Myocyte (in vitro differentiated cells): ENCODE results near the gene ANKRD16. TPM values are rescaled to one million over a fixed set of nuclear protein-coding genes. Genes with fewer than 3 reads are reported as not detected.
"Not testable (repeated sequence)": the region's sequence is repeated elsewhere in the genome, so short reads cannot be mapped to it uniquely, and the experiment has no call there.

ENCODE experiments used
- DNase-seq: peaks from one replicate; pipeline ENCODE4 v3.0.0-alpha.2; 2012; ENCODE audit warnings: low read depth
- polyA plus RNA-seq: library from polyadenylated mRNA; unstranded; fragments of >200 nt; gene quantifications from one replicate; pipeline ENCODE4 v1.2.1, GENCODE V29; 2012; ENCODE audit warnings: missing spikeins
- total RNA-seq: library from RNA; depleted of rRNA; stranded (reverse); fragments of >200 nt; gene quantifications from 2 replicates; pipeline ENCODE4 v1.2.3, GENCODE V29; 2014

ANKRD16 gene
- 10.2 and 12.1 TPM in 2 replicates for total RNA-seq
- polyA plus RNA-seq, result 6.3 TPM

DNA sequence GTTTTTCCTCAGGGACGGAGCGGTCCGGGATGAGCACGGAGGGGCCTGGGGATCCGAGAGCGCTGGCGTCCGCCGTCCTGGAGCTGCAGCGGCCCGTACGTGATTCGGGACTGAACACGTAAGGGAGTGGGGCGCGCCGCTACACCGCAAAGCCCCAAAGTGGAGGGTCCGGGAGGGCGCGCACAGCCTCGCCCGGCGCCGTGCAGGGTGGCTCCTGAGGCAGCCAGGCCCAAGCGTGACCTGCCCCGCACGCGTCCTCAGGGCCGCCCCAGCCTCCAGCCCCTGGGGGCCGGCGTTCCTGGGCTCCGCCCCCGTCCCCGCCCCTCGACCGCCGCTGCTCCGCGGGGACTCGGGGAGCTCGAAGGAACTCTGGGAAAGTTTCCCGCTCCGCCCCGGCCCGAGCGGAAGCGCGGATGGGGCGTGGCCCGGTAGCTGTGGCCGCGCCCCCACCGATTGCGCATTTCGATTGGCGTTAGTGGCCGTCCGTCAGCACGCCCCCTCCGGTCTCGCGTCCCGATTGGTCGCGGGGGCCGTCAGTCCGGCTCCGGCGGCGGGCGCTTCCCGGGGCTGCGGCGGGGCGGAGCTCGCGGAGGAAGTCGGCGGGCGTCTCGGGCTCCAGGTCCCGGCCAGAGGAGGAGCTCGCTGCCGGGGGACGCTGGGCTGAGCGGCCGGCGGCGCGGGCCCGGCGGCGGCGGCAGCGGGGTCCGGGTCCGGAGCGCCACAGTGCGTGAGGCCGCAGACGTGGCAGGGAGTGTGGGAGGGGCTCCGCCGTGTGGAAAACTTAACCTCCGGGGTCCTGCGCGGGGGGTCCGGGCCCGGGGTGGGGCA is at the start of gene ANKRD16, which contains the start of gene FBH1:
Gene ANKRD16 (minus strand): TSS at position 270 of the 828 bp plus-strand sequence. CDS start 539 bp downstream, outside the sequence.
Gene FBH1 (plus strand): TSS at position 620 of the 828 bp plus-strand sequence. CDS start 103 bp downstream, at position 723.
- DNase-seq, result peak; percentile 99

DNA sequence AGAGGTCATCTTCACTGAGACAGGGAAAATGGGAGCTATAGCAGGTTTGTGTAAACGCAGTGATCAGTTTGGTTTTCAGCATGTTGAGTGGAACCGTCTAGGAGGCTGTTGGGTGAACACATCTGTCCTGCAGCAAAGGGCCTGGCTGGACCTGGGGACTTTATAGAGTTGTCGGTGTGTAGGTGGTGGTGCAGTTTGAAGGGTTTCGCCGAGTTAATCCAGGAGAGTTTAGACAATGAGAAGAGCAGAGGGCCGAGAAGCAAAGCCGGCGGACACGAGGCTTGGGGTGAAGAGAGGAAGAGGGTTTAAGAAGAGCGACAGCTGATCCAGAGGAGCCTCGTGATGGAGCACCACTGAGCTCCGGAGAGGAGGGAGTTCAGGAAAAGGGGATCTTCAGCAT is 48.6 kb upstream of the ANKRD16 start:
- DNase-seq, result no peak

DNA sequence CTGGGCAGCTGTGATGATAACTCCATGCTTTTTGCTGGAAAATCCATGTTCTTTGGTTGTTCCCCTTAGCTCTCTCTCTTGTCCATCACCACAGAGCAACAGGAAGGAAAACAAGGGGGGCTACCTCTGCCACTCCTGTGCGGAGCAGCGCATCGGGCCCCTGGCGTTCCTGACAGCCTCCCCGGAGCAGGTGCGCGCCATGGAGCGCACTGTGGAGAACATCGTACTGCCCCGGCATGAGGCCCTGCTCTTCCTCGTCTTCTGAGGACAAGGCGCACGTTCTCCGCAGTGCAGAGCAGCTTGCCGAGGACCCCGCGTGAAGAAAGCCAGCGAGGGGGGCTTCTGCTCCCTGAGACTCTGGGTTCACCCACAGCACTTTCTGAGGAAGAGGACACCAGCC is 47.3 kb upstream of the ANKRD16 start:
- no peak for DNase-seq

DNA sequence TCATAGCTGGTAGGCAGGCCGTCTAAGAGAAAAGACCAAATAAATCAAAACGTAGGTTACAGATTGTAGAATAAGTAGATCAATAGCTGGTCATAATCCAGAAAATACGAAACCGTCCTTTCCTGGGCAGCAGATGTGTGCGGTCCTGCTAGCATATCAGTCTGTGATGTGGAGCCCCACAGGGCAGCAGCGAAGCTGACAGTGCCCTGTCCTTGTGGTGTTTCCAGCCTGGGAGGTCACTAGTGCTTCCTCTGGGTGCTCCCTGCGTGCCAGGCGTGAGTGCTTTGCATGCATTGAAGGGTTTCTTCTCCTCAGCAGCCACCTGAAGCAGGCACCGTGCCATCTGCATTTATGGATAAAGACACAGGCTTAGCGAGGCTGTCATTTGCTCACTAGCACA is 45.9 kb upstream of the ANKRD16 start:
- DNase-seq, result no peak

DNA sequence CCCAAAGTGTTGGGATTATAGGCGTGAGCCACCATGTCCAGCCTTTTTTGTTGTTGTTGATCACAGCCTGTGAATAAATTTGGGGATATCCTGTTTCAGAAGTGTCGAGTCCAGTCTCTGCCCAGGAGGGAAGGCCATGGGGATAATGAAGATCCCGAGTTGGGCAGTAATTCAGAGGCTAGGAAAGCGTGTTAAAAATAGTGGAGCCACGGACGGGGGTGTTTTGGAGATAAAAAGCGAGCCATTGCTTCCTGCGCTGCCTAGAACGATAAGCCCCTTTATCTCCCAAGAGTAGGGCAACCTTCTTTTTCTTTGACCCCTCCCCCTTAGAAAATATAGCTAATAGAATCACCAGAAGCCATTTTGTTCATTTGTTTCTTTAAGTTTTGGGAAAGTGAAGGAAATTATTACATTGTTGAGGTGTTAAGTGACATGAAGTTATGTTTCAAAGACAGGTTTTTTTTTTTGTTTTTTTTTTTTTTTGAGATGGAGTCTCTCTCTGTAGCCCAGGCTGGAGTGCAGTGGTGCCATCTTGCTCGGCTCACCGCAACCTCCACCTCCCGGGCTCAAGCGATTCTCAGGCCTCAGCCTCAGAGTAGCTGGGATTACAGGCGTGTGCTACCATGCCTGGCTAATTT is 44.3 kb upstream of the ANKRD16 start:
- DNase-seq, result no peak

DNA sequence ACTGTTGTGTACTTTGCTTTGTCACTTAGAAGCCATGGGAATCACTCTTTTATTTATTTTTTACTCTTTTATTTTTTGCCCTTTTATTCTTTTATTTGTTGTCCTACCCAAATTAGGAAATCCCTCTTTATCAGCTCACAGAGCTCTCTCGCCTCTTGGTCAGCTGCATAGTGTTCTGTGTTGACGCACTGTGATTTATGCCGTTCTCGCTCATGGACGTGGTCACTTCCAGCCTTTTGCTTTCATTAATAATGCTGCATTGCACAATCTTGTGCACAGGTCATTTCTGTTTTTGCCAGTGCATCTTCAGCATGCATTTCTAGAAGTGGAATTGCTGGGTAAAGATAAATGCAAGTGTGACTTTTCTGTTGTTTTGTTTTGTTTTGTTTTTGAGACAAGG is 42.7 kb upstream of the ANKRD16 start:
- DNase-seq, result no peak

DNA sequence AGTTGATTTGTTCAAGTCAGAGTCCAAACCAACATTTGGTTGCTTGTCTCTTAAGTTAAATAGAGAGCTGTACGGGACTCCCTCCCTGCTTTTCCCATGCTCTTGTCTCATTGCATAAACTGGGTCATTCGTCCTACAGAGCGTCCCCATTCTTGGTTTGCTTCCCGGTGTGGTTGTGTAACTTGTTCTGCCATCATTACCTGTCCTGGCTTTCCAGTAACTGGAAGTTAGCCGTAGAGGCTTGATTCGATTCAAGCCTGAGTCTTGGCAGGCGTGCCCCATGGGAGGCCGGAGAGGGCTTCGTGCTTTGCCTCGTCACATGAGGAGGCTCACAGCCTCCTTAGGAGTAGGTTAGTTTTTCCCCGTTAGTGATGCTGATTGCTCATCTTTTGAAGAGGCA is 40.6 kb upstream of the ANKRD16 start:
- DNase-seq, result no peak

DNA sequence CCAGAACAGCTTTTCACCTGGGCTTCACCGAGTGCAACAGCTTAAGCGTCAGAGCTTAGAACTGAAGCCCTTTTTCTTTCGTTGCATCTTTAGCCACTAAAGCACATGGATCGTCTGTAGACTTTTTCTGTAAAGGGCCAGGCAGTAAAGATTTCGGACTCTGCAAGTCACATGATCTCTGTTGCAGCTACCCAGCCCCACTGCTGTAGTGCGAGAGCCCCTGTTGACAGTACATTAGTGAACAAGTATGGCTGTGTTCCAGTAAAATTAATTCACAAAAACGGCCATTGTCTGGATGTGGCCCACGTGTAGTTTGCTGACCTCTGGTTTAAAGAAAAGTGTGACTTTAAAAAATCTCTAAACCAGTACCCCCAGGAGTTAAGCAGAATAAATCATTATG is 39.7 kb upstream of the ANKRD16 start:
- no peak for DNase-seq

DNA sequence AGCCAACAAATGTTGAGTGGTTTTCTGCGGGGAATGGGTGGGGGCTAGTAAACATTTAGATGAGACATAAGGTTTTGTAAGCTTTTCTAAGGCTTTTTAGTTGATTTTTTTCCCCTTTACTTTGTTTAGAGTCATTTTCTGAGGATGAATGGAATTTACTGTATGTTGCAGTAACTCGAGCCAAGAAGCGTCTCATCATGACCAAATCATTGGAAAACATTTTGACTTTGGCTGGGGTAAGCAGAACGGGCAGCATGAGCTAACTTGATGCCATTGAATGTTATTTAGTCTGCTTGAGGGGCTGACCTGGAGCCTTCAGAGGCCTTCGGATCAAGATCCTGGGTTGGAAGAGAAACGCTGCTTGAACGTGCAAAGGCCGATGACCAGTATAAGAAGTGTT is 37.6 kb upstream of the ANKRD16 start:
- no peak for DNase-seq

DNA sequence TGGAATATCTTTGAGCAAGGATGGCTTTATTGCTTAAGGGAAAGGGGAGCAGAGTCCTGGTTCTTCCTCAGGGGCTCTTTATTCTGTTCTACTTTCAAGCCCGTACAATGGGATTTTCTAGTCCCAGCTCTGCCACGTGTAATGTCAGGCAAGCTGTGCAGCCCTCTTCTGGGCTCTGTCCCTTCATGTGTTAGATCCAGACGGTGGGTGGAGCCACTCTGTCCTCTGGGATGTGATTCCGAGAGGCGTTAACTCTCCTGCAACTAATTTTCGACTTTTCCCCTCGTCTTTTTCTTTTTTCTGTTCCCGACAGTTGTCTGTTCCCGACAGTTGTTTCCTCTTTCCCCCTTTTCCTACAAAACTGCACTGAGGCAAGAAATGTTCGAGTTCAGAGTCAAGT is 35.2 kb upstream of the ANKRD16 start:
- DNase-seq, result no peak

DNA sequence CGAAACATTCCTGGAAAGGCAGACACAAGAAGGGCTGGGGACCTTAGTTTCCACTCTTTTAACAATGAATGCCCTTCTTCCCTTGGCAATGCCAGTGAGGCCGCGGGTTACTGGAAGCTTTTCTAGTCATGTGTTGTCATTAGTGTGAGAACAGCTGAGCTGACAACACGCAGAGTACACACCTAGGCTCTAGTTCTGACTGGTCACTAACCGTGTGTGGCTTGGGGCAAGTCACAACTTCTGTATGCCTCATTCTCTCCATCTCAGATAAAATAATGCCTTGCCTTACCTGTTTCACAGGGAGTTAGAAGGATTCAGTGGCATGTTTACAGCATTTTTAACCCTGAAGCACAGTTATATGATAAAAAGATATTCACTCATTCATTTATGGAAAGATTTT is 32.1 kb upstream of the ANKRD16 start:
- no peak for DNase-seq

DNA sequence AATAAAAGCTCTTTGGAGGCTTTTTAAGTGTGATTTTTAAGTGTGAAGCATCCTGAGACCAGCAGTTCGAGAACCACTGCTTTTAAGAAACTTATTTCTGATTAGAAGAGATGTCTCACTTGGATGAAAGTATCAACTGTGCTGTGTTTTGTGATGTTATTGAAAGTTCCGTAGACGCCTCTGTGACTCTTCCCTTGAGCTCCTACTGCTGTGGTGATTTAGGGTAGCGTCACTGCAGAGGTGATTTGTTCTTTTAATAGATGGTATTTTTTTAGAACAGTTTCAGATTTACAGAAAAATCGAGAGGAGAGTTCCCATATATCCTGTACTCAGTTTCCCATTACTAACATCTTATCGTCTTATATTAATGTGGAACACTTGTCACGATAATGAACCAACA is 29.9 kb upstream of the ANKRD16 start:
- no peak for DNase-seq

DNA sequence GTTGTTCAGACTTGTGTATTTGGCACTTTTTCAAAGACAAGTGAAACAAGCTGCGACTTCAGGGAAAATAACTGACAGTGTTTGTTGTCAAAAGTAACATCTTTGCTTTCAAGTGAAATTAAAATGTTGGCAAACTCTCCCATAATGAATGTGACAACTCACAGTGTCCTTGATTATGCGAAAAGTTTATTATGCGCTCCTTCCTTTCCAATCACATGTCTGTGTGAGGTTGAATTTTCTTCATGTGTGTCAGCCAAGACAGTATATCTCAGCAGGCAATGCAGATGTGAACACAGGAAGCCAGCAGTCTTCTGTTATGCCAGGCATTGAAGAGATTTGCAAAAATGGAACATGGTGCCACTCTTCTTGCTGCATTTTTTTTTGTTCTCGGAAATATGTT is 29.1 kb upstream of the ANKRD16 start:
- DNase-seq, result no peak

DNA sequence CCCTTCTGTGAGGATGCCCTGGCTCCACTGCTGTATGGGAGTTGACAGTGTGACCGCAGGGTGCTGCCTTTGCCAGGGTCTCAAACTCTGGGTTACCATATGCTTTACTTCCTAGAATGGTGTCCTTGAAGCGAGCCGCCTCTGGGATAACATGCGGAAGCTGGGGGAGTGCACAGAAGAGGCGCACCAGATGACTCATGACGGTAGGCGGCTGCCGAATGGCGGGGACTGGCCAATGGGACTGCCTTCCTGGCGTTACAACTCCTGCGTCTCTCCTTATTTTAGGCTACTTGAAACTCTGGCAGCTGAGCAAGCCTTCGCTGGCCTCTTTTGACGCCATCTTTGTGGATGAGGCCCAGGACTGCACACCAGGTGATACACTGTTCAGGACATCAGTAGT is 27.6 kb upstream of the ANKRD16 start:
- DNase-seq, result no peak

DNA sequence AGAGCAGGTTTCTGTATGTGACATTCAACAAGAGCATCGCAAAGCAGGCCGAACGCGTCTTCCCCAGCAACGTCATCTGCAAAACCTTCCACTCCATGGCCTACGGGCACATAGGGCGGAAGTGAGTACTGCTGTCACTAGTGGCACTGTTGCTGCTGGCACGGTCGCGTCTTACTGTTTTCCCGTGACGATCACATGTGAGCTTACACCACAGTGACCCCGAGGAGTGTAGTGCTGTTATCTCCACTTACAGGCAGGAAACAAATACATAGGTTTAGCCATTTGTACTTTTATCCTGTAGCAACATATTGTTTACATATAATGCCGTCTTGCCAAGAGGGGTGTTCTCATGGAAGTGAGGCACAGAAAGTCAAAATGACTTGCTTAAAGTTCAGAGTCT is 25.8 kb upstream of the ANKRD16 start:
- no peak for DNase-seq

DNA sequence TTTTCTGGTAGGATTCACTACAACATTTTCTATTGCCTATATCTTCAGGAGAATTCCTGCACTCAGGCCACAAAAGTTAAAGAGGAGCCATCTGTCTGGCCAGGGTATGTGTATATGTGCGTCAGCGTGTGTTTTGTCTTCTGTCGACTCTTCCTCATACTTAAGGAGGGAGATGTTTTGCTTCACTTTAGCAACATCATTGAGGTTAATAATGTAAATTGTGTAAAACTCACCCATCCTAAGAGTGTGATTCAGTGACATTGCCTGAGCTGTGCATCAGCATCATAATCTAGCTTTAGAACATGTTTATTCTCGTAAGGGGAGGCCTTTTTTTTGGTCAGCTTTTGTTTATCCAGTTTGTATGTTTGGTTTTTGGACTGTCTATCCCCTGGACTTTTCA is 24.0 kb upstream of the ANKRD16 start:
- DNase-seq, result no peak

DNA sequence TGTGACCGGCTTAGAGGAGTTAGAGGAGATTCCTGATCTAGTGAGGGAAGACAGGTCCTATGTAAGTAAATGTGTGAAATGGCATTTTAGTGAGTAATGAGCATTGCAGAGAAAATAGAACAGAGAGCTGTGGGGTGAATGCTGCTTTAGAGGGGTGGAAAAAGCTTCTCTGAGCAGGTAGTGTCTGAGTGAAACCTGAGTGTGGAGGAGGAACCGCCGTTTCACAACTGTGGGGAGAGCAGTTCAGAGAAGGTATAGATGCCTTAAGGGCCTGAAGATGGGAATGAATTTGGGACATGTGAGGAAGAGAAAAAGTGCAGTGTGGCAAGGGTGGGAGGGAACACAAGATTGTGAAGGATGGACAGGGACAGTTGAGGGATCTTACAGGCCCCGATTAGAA is 22.0 kb upstream of the ANKRD16 start:
- no peak for DNase-seq

DNA sequence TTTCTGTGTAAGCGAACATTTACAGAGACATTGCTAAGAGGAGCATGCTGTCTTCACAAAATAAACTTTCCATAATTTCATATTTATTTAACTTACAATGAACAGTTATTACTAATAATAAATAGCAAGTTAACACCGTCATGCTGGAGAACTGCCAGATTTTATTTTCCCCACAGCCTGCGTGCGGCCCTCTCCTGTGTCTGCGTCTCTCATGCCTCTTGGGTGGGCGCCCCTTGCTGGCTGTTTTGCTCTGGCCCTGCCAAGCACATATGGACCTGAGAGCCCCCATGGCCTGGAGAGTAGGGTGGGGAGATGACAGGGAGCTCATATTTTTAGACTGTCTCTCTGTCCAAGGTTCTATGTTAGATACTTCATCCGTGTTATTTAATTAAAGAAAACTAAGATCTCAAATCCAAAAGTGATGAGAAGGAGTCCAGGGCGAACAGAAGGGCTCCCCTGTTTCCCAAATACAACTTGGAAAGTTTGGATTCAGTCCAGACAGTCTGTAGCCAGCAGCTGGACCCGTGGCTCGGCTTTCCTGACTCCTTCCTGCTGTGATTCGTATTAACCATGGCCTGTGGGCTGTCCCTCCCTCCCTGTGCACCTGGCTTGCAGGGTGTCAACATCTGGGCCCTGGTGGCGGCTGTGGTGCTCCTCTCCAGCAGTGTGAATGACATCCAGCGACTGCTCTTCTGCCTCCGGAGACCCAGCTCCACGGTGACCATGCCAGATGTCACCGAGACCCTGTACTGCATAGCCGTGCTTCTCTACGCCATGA is 20.8 kb upstream of the ANKRD16 start:
- peak; percentile 55 for DNase-seq

DNA sequence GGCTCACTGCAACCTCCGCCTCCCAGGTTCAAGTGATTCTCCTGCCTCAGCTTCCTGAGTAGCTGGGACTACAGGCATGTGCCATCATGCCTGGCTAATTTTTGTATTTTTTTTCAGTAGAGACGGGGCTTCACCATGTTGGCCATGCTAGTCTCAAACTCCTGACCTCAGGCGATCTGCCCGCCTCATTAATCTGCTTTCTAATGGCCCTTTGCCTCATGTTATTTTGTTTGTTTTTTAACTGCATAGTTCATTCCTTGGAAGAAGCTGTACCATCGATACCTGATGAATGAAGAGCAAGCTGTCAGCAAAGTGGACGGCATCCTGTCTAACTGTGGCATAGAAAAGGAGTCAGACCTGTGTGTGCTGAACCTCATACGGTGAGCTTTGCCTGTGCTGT is 19.0 kb upstream of the ANKRD16 start:
- DNase-seq, result not testable (repeated sequence)

DNA sequence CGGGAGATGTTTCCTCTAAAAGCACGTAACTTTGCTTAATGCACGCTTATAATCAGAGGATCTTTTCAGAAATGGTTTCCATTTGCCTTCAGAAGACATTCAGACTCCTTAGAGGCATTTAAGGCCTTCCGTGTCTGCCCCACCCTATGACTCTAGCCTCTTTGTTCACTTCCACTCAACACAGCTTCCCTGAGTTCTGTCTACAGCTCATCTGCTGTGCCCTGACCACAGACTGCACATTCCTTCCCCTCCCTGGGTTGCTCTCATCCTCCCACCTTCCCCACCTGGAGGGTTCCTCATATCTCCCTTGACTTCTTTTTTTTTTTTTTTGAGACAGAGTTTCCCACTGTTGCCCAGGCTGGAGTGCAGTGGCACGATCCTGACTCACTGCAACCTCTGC is 17.0 kb upstream of the ANKRD16 start:
- no peak for DNase-seq

DNA sequence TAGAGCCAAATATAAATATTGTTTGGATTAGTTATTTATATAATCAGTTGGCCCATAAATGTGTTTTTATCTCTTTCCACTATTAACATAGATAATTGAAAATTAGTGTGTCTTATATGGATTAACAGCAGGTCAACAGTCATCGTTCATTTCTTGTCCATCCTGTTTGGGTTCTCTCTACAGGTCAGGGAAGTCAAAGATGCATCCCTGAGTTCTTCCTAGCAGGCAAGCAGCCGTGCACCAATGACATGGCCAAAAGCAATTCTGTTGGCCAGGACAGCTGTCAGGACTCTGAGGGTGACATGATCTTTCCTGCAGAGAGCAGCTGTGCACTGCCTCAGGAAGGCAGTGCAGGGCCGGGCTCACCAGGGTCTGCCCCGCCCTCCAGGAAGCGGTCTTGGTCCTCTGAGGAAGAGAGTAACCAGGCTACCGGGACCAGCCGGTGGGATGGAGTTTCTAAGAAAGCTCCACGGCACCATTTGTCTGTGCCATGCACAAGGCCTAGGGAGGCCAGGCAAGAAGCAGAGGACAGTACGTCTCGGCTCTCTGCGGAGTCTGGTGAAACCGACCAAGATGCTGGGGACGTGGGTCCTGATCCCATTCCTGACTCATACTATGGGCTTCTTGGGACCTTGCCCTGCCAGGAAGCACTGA is 16.3 kb upstream of the ANKRD16 start:
- DNase-seq, result peak; percentile 92
